ENCODE measurements around the gene PRSS57.
A peak's percentile ranks its signal among the peaks of the same experiment; 100 is the strongest.
"Not testable (repeated sequence)": the region's sequence is repeated elsewhere in the genome, so short reads cannot be mapped to it uniquely, and the experiment has no call there.

The PRSS57 gene

GRCh38 chr19:734716-735115 is 39.5 kb upstream of the PRSS57 start:
- Histone ChIP-seq H3K9me3 (ENCODE audit: control insufficient read depth in 5 of 5, low read length in 5 of 5) (no peaks in the 10 kb centered on the region), H3K9ac (ENCODE audit: low read length in 5 of 5) (no peak overlapping the region), H3K4me1 (ENCODE audit: control insufficient read depth in 5 of 5, insufficient read depth in 5 of 5, low read length in 5 of 5) (peaks cover 0 to 4% (median 3%) of the 10 kb centered on the region in 5 donors), H3K4me3 (ENCODE audit: low read depth in 1 of 5, low read length in 5 of 5) (no peak overlapping the region), H3K27me3 (ENCODE audit: control insufficient read depth in 5 of 5, insufficient read depth in 4 of 5, low read length in 5 of 5) (no peaks in the 10 kb centered on the region), H3K36me3 (ENCODE audit: control insufficient read depth in 5 of 5, insufficient read depth in 5 of 5, low read length in 5 of 5) (peaks cover 0 to 55% (median 38%) of the 10 kb centered on the region in 5 donors), H3K27ac (ENCODE audit: low read depth, low read length) (no peak overlapping the region)

- Histone ChIP-seq H3K27ac (ENCODE audit: low read depth, low read length) (no peak overlapping the region), H3K4me1 (ENCODE audit: control insufficient read depth in 5 of 5, insufficient read depth in 5 of 5, low read length in 5 of 5) (peaks cover 0 to 15% (median 13%) of the 10 kb centered on the region in 5 donors), H3K9me3 (ENCODE audit: control insufficient read depth in 5 of 5, low read length in 5 of 5) (no peaks in the 10 kb centered on the region), H3K27me3 (ENCODE audit: control insufficient read depth in 5 of 5, insufficient read depth in 4 of 5, low read length in 5 of 5) (no peaks in the 10 kb centered on the region), H3K4me3 (ENCODE audit: low read depth in 1 of 5, low read length in 5 of 5) (no peak overlapping the region), H3K9ac (ENCODE audit: low read length in 5 of 5) (no peak overlapping the region), H3K36me3 (ENCODE audit: control insufficient read depth in 5 of 5, insufficient read depth in 5 of 5, low read length in 5 of 5) (peaks cover 0 to 65% (median 44%) of the 10 kb centered on the region in 5 donors)
Observed at GRCh38 chr19:732148-733069, 37.2 kb upstream of the PRSS57 start.

- no peak overlapping the region for H3K9ac ChIP-seq (ENCODE audit: low read length in 5 of 5)
- H3K4me1 ChIP-seq (ENCODE audit: control insufficient read depth in 5 of 5, insufficient read depth in 5 of 5, low read length in 5 of 5) = peaks cover 0 to 18% (median 15%) of the 10 kb centered on the region in 5 donors
- no peaks in the 10 kb centered on the region for H3K27me3 ChIP-seq (ENCODE audit: control insufficient read depth in 5 of 5, insufficient read depth in 4 of 5, low read length in 5 of 5)
- peaks cover 0 to 62% (median 46%) of the 10 kb centered on the region in 5 donors for H3K36me3 ChIP-seq (ENCODE audit: control insufficient read depth in 5 of 5, insufficient read depth in 5 of 5, low read length in 5 of 5)
- no peak overlapping the region for H3K4me3 ChIP-seq (ENCODE audit: low read depth in 1 of 5, low read length in 5 of 5)
- no peaks in the 10 kb centered on the region for H3K9me3 ChIP-seq (ENCODE audit: control insufficient read depth in 5 of 5, low read length in 5 of 5)
- H3K27ac ChIP-seq (ENCODE audit: low read depth, low read length) = no peak overlapping the region
Observed at GRCh38 chr19:731000-731399, 35.7 kb upstream of the PRSS57 start.

GRCh38 chr19:729965-730668 is 34.9 kb upstream of the PRSS57 start:
- H3K4me3 ChIP-seq (ENCODE audit: low read depth in 1 of 5, low read length in 5 of 5) = no peak overlapping the region
- H3K27ac ChIP-seq (ENCODE audit: low read depth, low read length) = no peak overlapping the region
- H3K36me3 ChIP-seq (ENCODE audit: control insufficient read depth in 5 of 5, insufficient read depth in 5 of 5, low read length in 5 of 5) = peaks cover 0 to 65% (median 46%) of the 10 kb centered on the region in 5 donors
- no peak overlapping the region for H3K9ac ChIP-seq (ENCODE audit: low read length in 5 of 5)
- H3K4me1 ChIP-seq (ENCODE audit: control insufficient read depth in 5 of 5, insufficient read depth in 5 of 5, low read length in 5 of 5) = peaks cover 0 to 18% (median 15%) of the 10 kb centered on the region in 5 donors
- H3K27me3 ChIP-seq (ENCODE audit: control insufficient read depth in 5 of 5, insufficient read depth in 4 of 5, low read length in 5 of 5) = no peaks in the 10 kb centered on the region
- H3K9me3 ChIP-seq (ENCODE audit: control insufficient read depth in 5 of 5, low read length in 5 of 5) = no peaks in the 10 kb centered on the region

GRCh38 chr19:729564-729963 is 34.3 kb upstream of the PRSS57 start:
- Histone ChIP-seq H3K4me1 (ENCODE audit: control insufficient read depth in 5 of 5, insufficient read depth in 5 of 5, low read length in 5 of 5) (peaks cover 0 to 18% (median 15%) of the 10 kb centered on the region in 5 donors), H3K36me3 (ENCODE audit: control insufficient read depth in 5 of 5, insufficient read depth in 5 of 5, low read length in 5 of 5) (peaks cover 0 to 64% (median 46%) of the 10 kb centered on the region in 5 donors)
- not testable (repeated sequence) for H3K27me3 ChIP-seq (ENCODE audit: control insufficient read depth in 5 of 5, insufficient read depth in 4 of 5, low read length in 5 of 5); H3K27ac ChIP-seq (ENCODE audit: low read depth, low read length); H3K9ac ChIP-seq (ENCODE audit: low read length in 5 of 5); H3K4me3 ChIP-seq (ENCODE audit: low read depth in 1 of 5, low read length in 5 of 5); H3K9me3 ChIP-seq (ENCODE audit: control insufficient read depth in 5 of 5, low read length in 5 of 5)

- Histone ChIP-seq H3K4me3 (ENCODE audit: low read depth in 1 of 5, low read length in 5 of 5) (no peak overlapping the region), H3K36me3 (ENCODE audit: control insufficient read depth in 5 of 5, insufficient read depth in 5 of 5, low read length in 5 of 5) (peaks cover 0 to 55% (median 40%) of the 10 kb centered on the region in 5 donors), H3K27me3 (ENCODE audit: control insufficient read depth in 5 of 5, insufficient read depth in 4 of 5, low read length in 5 of 5) (no peaks in the 10 kb centered on the region), H3K27ac (ENCODE audit: low read depth, low read length) (peak overlapping the region; percentile 72), H3K9me3 (ENCODE audit: control insufficient read depth in 5 of 5, low read length in 5 of 5) (no peaks in the 10 kb centered on the region), H3K4me1 (ENCODE audit: control insufficient read depth in 5 of 5, insufficient read depth in 5 of 5, low read length in 5 of 5) (peaks cover 0 to 18% (median 12%) of the 10 kb centered on the region in 5 donors), H3K9ac (ENCODE audit: low read length in 5 of 5) (peak overlapping the region in 1 of 5 donors; percentile 53)
Observed at GRCh38 chr19:728011-728410, 32.8 kb upstream of the PRSS57 start.

GRCh38 chr19:726993-727956 is 32.0 kb upstream of the PRSS57 start:
- H3K27ac ChIP-seq (ENCODE audit: low read depth, low read length) = peak overlapping the region; percentile 72
- H3K4me3 ChIP-seq (ENCODE audit: low read depth in 1 of 5, low read length in 5 of 5) = no peak overlapping the region
- no peaks in the 10 kb centered on the region for H3K27me3 ChIP-seq (ENCODE audit: control insufficient read depth in 5 of 5, insufficient read depth in 4 of 5, low read length in 5 of 5)
- H3K36me3 ChIP-seq (ENCODE audit: control insufficient read depth in 5 of 5, insufficient read depth in 5 of 5, low read length in 5 of 5) = peaks cover 0 to 50% (median 40%) of the 10 kb centered on the region in 5 donors
- peak overlapping the region in 1 of 5 donors; percentile 53 for H3K9ac ChIP-seq (ENCODE audit: low read length in 5 of 5)
- H3K9me3 ChIP-seq (ENCODE audit: control insufficient read depth in 5 of 5, low read length in 5 of 5) = no peaks in the 10 kb centered on the region
- peaks cover 3 to 25% (median 18%) of the 10 kb centered on the region in 5 donors for H3K4me1 ChIP-seq (ENCODE audit: control insufficient read depth in 5 of 5, insufficient read depth in 5 of 5, low read length in 5 of 5)

- no peak overlapping the region for H3K9ac ChIP-seq (ENCODE audit: low read length in 5 of 5)
- H3K4me1 ChIP-seq (ENCODE audit: control insufficient read depth in 5 of 5, insufficient read depth in 5 of 5, low read length in 5 of 5) = peaks cover 3 to 26% (median 22%) of the 10 kb centered on the region in 5 donors
- H3K4me3 ChIP-seq (ENCODE audit: low read depth in 1 of 5, low read length in 5 of 5) = no peak overlapping the region
- no peaks in the 10 kb centered on the region for H3K9me3 ChIP-seq (ENCODE audit: control insufficient read depth in 5 of 5, low read length in 5 of 5)
- H3K27ac ChIP-seq (ENCODE audit: low read depth, low read length) = no peak overlapping the region
- H3K27me3 ChIP-seq (ENCODE audit: control insufficient read depth in 5 of 5, insufficient read depth in 4 of 5, low read length in 5 of 5) = no peaks in the 10 kb centered on the region
- peaks cover 0 to 33% (median 27%) of the 10 kb centered on the region in 5 donors for H3K36me3 ChIP-seq (ENCODE audit: control insufficient read depth in 5 of 5, insufficient read depth in 5 of 5, low read length in 5 of 5)
Observed at GRCh38 chr19:725461-726089, 30.3 kb upstream of the PRSS57 start.

- Histone ChIP-seq H3K4me1 (ENCODE audit: control insufficient read depth in 5 of 5, insufficient read depth in 5 of 5, low read length in 5 of 5) (peaks cover 3 to 37% (median 27%) of the 10 kb centered on the region in 5 donors), H3K27ac (ENCODE audit: low read depth, low read length) (no peak overlapping the region), H3K36me3 (ENCODE audit: control insufficient read depth in 5 of 5, insufficient read depth in 5 of 5, low read length in 5 of 5) (peaks cover 0 to 25% (median 18%) of the 10 kb centered on the region in 5 donors), H3K27me3 (ENCODE audit: control insufficient read depth in 5 of 5, insufficient read depth in 4 of 5, low read length in 5 of 5) (no peaks in the 10 kb centered on the region), H3K4me3 (ENCODE audit: low read depth in 1 of 5, low read length in 5 of 5) (no peak overlapping the region), H3K9ac (ENCODE audit: low read length in 5 of 5) (no peak overlapping the region), H3K9me3 (ENCODE audit: control insufficient read depth in 5 of 5, low read length in 5 of 5) (no peaks in the 10 kb centered on the region)
Observed at GRCh38 chr19:723714-724113, 28.5 kb upstream of the PRSS57 start.
